PFSK-1 (cell line): ENCODE results near the gene HAGH.

ENCODE experiments used
- FOXP2 ChIP-seq: optimal IDR thresholded peaks from 2 replicates; pipeline ENCODE3; 2011; ENCODE audit warnings: borderline replicate concordance, control low read depth, inconsistent platforms; ENCODE audit not compliant: insufficient read depth; ENCODE audit errors: extremely low read length, extremely low read depth
- POLR2AphosphoS5 ChIP-seq: IDR thresholded peaks from 2 replicates; pipeline ENCODE4 v1.6.1; 2012; ENCODE audit warnings: low read depth, mild to moderate bottlenecking, control low read depth, low read length, moderate library complexity
- SIN3A ChIP-seq: IDR thresholded peaks from 2 replicates; pipeline ENCODE4 v1.6.1; 2012; ENCODE audit warnings: mild to moderate bottlenecking, low read length, moderate library complexity, borderline replicate concordance; ENCODE audit not compliant: insufficient read depth
- TAF1 ChIP-seq: IDR thresholded peaks from 2 replicates; pipeline ENCODE4 v1.6.1; 2012; ENCODE audit warnings: low read length, control low read depth, borderline replicate concordance; ENCODE audit not compliant: insufficient read depth

GRCh38 chr16:1834096-1834495 lies 7.5 kb upstream of the HAGH start:
- TF ChIP-seq POLR2AphosphoS5 (no peak), SIN3A (no peak), TAF1 (no peak), FOXP2 (no peak)
